ENCODE measurements around the gene KCTD2. TPM values are rescaled to one million over a fixed set of nuclear protein-coding genes. Genes with fewer than 3 reads are reported as not detected.

Gene KCTD2
- polyA plus RNA-seq, 1 of the 3 experiments (the other 2 are of a cell fraction): 27.5 TPM

GRCh38 chr17:75001915-75002843 is 44.8 kb upstream of the KCTD2 start:
- peaks cover 12% of the 10 kb centered on the region for H3K79me2 ChIP-seq (ENCODE audit: insufficient read depth)
- no peak overlapping the region for H3K27ac ChIP-seq (ENCODE audit: low read depth in 2 of 2, low read length in 1 of 2)
- ChIA-PET POLR2A (interaction anchor here (1.5 kb wide), 1 partner anchor 9 kb away, joined by 3 read pairs; no protein-coding TSS in a partner anchor), CTCF (interaction anchor here (1.0 to 19.8 kb wide), 4 partner anchors 12 to 128 kb away, joined by 3 to 295 read pairs (median 4); partner anchors contain the start of gene CDR2L)
- H3K4me3 ChIP-seq (ENCODE audit: low read depth in 2 of 2, low read length in 1 of 2): no peak overlapping the region
- WGBS (ENCODE audit: low lambda C conversion rate): 95% methylated on average over 15 of the region's 15 CpGs
- no peak overlapping the region for H3K9ac ChIP-seq
- peaks cover 24 to 32% of the 10 kb centered on the region in 2 experiments for H3K36me3 ChIP-seq (replicated peaks in 1 of 2; ENCODE audit: control insufficient read depth in 1 of 2, insufficient read depth in 2 of 2, low read length in 1 of 2)
- no peak overlapping the region for H3K4me2 ChIP-seq
- no peak overlapping the region for H2AFZ ChIP-seq (ENCODE audit: low read depth)
- no peak for TF ChIP-seq SMC3 (IDR thresholded peaks at IDR 0.05; ENCODE audit: low read depth, low read length)
- TF ChIP-seq EP300 (IDR thresholded peaks at IDR 0.05; ENCODE audit: borderline replicate concordance in 1 of 2, low read depth in 1 of 2, low read length in 1 of 2): no peak
- no peak for TF ChIP-seq RAD21 (IDR thresholded peaks at IDR 0.05; ENCODE audit: low read length)
- TF ChIP-seq REST (IDR thresholded peaks at IDR 0.05; ENCODE audit: low read depth, low read length): no peak
- TF ChIP-seq TCF12 (IDR thresholded peaks at IDR 0.05): no peak
- TF ChIP-seq JUND (IDR thresholded peaks at IDR 0.05): no peak
- no peak for TF ChIP-seq NFIC (IDR thresholded peaks at IDR 0.05; ENCODE audit: borderline replicate concordance)
- TF ChIP-seq POLR2AphosphoS5 (IDR thresholded peaks at IDR 0.05; ENCODE audit: low read depth, low read length): no peak
- TF ChIP-seq ELF1 (IDR thresholded peaks at IDR 0.05): no peak
- no peak for TF ChIP-seq MEF2A (IDR thresholded peaks at IDR 0.05; ENCODE audit: borderline replicate concordance, low read depth)
- TF ChIP-seq RXRA (IDR thresholded peaks at IDR 0.05; ENCODE audit: borderline replicate concordance, low read depth): no peak
- TF ChIP-seq MXI1 (IDR thresholded peaks at IDR 0.05; ENCODE audit: low read depth, low read length): no peak
- TF ChIP-seq PBX3 (IDR thresholded peaks at IDR 0.05): no peak
- no peak for TF ChIP-seq TAF1 (IDR thresholded peaks at IDR 0.05; ENCODE audit: borderline replicate concordance, low read depth, low read length)
- TF ChIP-seq, protein P1, sequence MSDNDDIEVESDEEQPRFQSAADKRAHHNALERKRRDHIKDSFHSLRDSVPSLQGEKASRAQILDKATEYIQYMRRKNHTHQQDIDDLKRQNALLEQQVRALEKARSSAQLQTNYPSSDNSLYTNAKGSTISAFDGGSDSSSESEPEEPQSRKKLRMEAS (IDR thresholded peaks at IDR 0.05; ENCODE audit: low read depth): no peak
- TF ChIP-seq, protein P2, sequence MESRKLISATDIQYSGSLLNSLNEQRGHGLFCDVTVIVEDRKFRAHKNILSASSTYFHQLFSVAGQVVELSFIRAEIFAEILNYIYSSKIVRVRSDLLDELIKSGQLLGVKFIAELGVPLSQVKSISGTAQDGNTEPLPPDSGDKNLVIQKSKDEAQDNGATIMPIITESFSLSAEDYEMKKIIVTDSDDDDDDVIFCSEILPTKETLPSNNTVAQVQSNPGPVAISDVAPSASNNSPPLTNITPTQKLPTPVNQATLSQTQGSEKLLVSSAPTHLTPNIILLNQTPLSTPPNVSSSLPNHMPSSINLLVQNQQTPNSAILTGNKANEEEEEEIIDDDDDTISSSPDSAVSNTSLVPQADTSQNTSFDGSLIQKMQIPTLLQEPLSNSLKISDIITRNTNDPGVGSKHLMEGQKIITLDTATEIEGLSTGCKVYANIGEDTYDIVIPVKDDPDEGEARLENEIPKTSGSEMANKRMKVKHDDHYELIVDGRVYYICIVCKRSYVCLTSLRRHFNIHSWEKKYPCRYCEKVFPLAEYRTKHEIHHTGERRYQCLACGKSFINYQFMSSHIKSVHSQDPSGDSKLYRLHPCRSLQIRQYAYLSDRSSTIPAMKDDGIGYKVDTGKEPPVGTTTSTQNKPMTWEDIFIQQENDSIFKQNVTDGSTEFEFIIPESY (IDR thresholded peaks at IDR 0.05; ENCODE audit: borderline replicate concordance, low read depth): no peak
- no peak for TF ChIP-seq CHD2 (IDR thresholded peaks at IDR 0.05; ENCODE audit: low read length, partially characterized antibody)
- no peak for TF ChIP-seq IRF3 (IDR thresholded peaks at IDR 0.05; ENCODE audit: low read depth, low read length)
- TF ChIP-seq GATA2 (CRISPR knock-in tag; IDR thresholded peaks at IDR 0.05): no peak
- no peak for TF ChIP-seq RFX5 (IDR thresholded peaks at IDR 0.05; ENCODE audit: low read length)
- no peaks in the 10 kb centered on the region for H3K4me1 ChIP-seq (ENCODE audit: control insufficient read depth in 1 of 2, insufficient read depth in 2 of 2, low read depth in 1 of 2, low read length in 1 of 2)
- H3K9me3 ChIP-seq: no peaks in the 10 kb centered on the region
- DNase-seq: no peak
- no peaks in the 10 kb centered on the region for H3K9me2 ChIP-seq
- no peaks in the 10 kb centered on the region for H3F3A ChIP-seq (replicated peaks; ENCODE audit: insufficient read depth)
- no peaks in the 10 kb centered on the region for H4K20me1 ChIP-seq (ENCODE audit: insufficient read depth)
- H3K27me3 ChIP-seq (ENCODE audit: insufficient read depth): no peaks in the 10 kb centered on the region
